ENCODE data around the gene KAT2A. TPM values are rescaled to one million over a fixed set of nuclear protein-coding genes. Genes with fewer than 3 reads are reported as not detected.

Gene KAT2A
- total RNA-seq, 1 experiment from 2014 or later = 41.2 TPM

- no peaks in the 10 kb centered on the region for H3K79me2 ChIP-seq (ENCODE audit: insufficient read depth, low read length)
- H3K9me3 ChIP-seq (ENCODE audit: control insufficient read depth in 1 of 2, insufficient read depth in 1 of 2, low read depth in 1 of 2, low read length in 2 of 2) = no peaks in the 10 kb centered on the region
- H3K4me3 ChIP-seq (replicated peaks in 1 of 2; ENCODE audit: low read depth in 1 of 2, low read length in 2 of 2) = no peak overlapping the region
- POLR2A ChIA-PET = no interaction called here
- RAD21 ChIA-PET (ENCODE audit: low non-redundant PET in 1 of 2, low total read pairs in 2 of 2, uncharacterized antibody in 2 of 2, unreplicated experiment in 2 of 2) = no interaction called here
- peaks cover 0 to 5% of the 10 kb centered on the region in 2 experiments; a peak in 1 of 4 replicates for H3K4me1 ChIP-seq (ENCODE audit: control insufficient read depth in 1 of 2, insufficient read depth in 2 of 2, low read length in 2 of 2)
- H3K9me2 ChIP-seq (ENCODE audit: insufficient read depth) = no peaks in the 10 kb centered on the region
- intact Hi-C loops (cut with micrococcal nuclease) = no loop called here
- no peak for TF ChIP-seq POLR2A (IDR thresholded peaks at IDR 0.05; ENCODE audit: borderline replicate concordance, extremely low read depth, insufficient read depth, insufficient read length)
- no peak for TF ChIP-seq REST (IDR thresholded peaks at IDR 0.05; ENCODE audit: low read depth)
- no peak for TF ChIP-seq SIN3A (IDR thresholded peaks at IDR 0.05; ENCODE audit: low read depth)
- TF ChIP-seq ATF3 (IDR thresholded peaks at IDR 0.05) = no peak
- TF ChIP-seq EZH2 (IDR thresholded peaks at IDR 0.05) = no peak
- no peak for TF ChIP-seq POLR2AphosphoS5 (IDR thresholded peaks at IDR 0.05; ENCODE audit: low read depth, low read length)
- CTCF ChIA-PET = no interaction called here
- BruUV-seq (replicated peaks) = no TSS peak
- no peak for DNase-seq (ENCODE audit: low read depth, low spot score)
- H3K9ac ChIP-seq (ENCODE audit: low read length) = no peak overlapping the region
- H3K36me3 ChIP-seq (ENCODE audit: control insufficient read depth in 1 of 2, insufficient read depth in 2 of 2, low read length in 2 of 2) = no peaks in the 10 kb centered on the region
- no peak overlapping the region for H3K27ac ChIP-seq (ENCODE audit: low read depth, low read length)
- H4K20me1 ChIP-seq (ENCODE audit: insufficient read depth) = no peaks in the 10 kb centered on the region
- H3K27me3 ChIP-seq (ENCODE audit: insufficient read depth, low read length) = no peaks in the 10 kb centered on the region
- H2AFZ ChIP-seq (ENCODE audit: low read depth, low read length, poor library complexity, severe bottlenecking) = no peak overlapping the region
- ATAC-seq = no peak
- no peak overlapping the region for H3K4me2 ChIP-seq (ENCODE audit: low read length)
These were observed 49.4 kb downstream of the KAT2A start for GRCh38 chr17:42071810-42072209.

GRCh38 chr17:42068979-42069378 is 52.2 kb downstream of the KAT2A start:
- H3K9ac ChIP-seq (ENCODE audit: low read length) = no peak overlapping the region
- BruUV-seq (replicated peaks) = no TSS peak
- no peaks in the 10 kb centered on the region for H3K36me3 ChIP-seq (ENCODE audit: control insufficient read depth in 1 of 2, insufficient read depth in 2 of 2, low read length in 2 of 2)
- no peak overlapping the region for H3K27ac ChIP-seq (ENCODE audit: low read depth, low read length)
- H3K4me1 ChIP-seq (ENCODE audit: control insufficient read depth in 1 of 2, insufficient read depth in 2 of 2, low read length in 2 of 2) = peaks cover 0 to 5% of the 10 kb centered on the region in 2 experiments; a peak in 1 of 4 replicates
- H3K4me3 ChIP-seq (replicated peaks in 1 of 2; ENCODE audit: low read depth in 1 of 2, low read length in 2 of 2) = no peak overlapping the region
- H3K4me2 ChIP-seq (ENCODE audit: low read length) = no peak overlapping the region
- H2AFZ ChIP-seq (ENCODE audit: low read depth, low read length, poor library complexity, severe bottlenecking) = no peak overlapping the region
- DNase-seq (ENCODE audit: low read depth, low spot score) (no peak), ATAC-seq (peak; percentile 33; the same call in 1 of the 2 replicates)
- H3K79me2 ChIP-seq (ENCODE audit: insufficient read depth, low read length) = no peaks in the 10 kb centered on the region
- ChIA-PET CTCF (interaction anchor here (2.2 kb wide), 1 partner anchor 32 kb away, joined by 11 read pairs; no protein-coding TSS in a partner anchor), POLR2A (no interaction called here), RAD21 (ENCODE audit: low non-redundant PET in 1 of 2, low total read pairs in 2 of 2, uncharacterized antibody in 2 of 2, unreplicated experiment in 2 of 2) (no interaction called here)
- H4K20me1 ChIP-seq (ENCODE audit: insufficient read depth) = no peaks in the 10 kb centered on the region
- no peaks in the 10 kb centered on the region for H3K27me3 ChIP-seq (ENCODE audit: insufficient read depth, low read length)
- intact Hi-C loops (cut with micrococcal nuclease) = no loop called here
- no peaks in the 10 kb centered on the region for H3K9me3 ChIP-seq (ENCODE audit: control insufficient read depth in 1 of 2, insufficient read depth in 1 of 2, low read depth in 1 of 2, low read length in 2 of 2)
- no peak for TF ChIP-seq SIN3A (IDR thresholded peaks at IDR 0.05; ENCODE audit: low read depth)
- no peak for TF ChIP-seq EGR1 (IDR thresholded peaks at IDR 0.05; ENCODE audit: low read depth)
- no peak for TF ChIP-seq TCF7L2 (IDR thresholded peaks at IDR 0.05; ENCODE audit: borderline replicate concordance, extremely low read depth, insufficient read depth, insufficient read length)
- no peak for TF ChIP-seq CEBPB (IDR thresholded peaks at IDR 0.05; ENCODE audit: low read depth)
- no peak for TF ChIP-seq CTCF (IDR thresholded peaks at IDR 0.05 in 2 of 3, conservative IDR thresholded peaks at IDR 0.05 in 1 of 3; ENCODE audit: borderline replicate concordance in 1 of 3, insufficient read depth in 1 of 3, low read depth in 2 of 3, low read length in 2 of 3)
- TF ChIP-seq FOSL1 (IDR thresholded peaks at IDR 0.05; ENCODE audit: low read depth) = no peak
- TF ChIP-seq ZFX (IDR thresholded peaks at IDR 0.05) = no peak
- no peaks in the 10 kb centered on the region for H3K9me2 ChIP-seq (ENCODE audit: insufficient read depth)
